ENCODE results near the gene SQOR. TPM values are rescaled to one million over a fixed set of nuclear protein-coding genes. Genes with fewer than 3 reads are reported as not detected.

The SQOR gene
- total and polyA plus RNA-seq, 8 donors: 49.6 to 128 (median 62.8) TPM

- no peak for DNase-seq
- H3K36me3 ChIP-seq: peaks cover 3 to 49% (median 47%) of the 10 kb centered on the region in 4 donors
- intact Hi-C loops (cut with DNase I; ENCODE audit: low total_unique reads): loop anchor here (5.0 kb wide), 1 partner anchor 144 kb away; no protein-coding TSS in a partner anchor
- 78 to 90% (median 88%) methylated on average over 3 of the region's 3 CpGs for WGBS, 5 donors
- H3K27me3 ChIP-seq: no peaks in the 10 kb centered on the region
- H3K4me1 ChIP-seq: peaks cover 0 to 12% (median 5%) of the 10 kb centered on the region in 4 donors
- H3K9me3 ChIP-seq: no peaks in the 10 kb centered on the region
- H3K4me3 ChIP-seq: no peak overlapping the region
- H3K27ac ChIP-seq: no peak overlapping the region
- no peak for TF ChIP-seq POLR2A (IDR thresholded peaks at IDR 0.05)
- no peak for TF ChIP-seq EP300 (IDR thresholded peaks at IDR 0.05)
- TF ChIP-seq POLR2AphosphoS5 (IDR thresholded peaks at IDR 0.05): no peak
- no peak for TF ChIP-seq CTCF (IDR thresholded peaks at IDR 0.05)
These were observed 28.4 kb upstream of the SQOR start for GRCh38 chr15:45606413-45606812.

- Histone ChIP-seq H3K27ac (no peak overlapping the region), H3K27me3 (no peaks in the 10 kb centered on the region), H3K4me3 (no peak overlapping the region), H3K36me3 (peaks cover 3 to 49% (median 47%) of the 10 kb centered on the region in 4 donors), H3K9me3 (no peaks in the 10 kb centered on the region), H3K4me1 (peaks cover 0 to 12% (median 5%) of the 10 kb centered on the region in 4 donors)
- TF ChIP-seq CTCF (IDR thresholded peaks at IDR 0.05) (no peak), EP300 (IDR thresholded peaks at IDR 0.05) (no peak), POLR2AphosphoS5 (IDR thresholded peaks at IDR 0.05) (no peak), POLR2A (IDR thresholded peaks at IDR 0.05) (no peak)
- no peak for DNase-seq
- 90 to 96% (median 94%) methylated on average over 1 of the region's 1 CpG for WGBS, 5 donors
- intact Hi-C loops (cut with DNase I; ENCODE audit: low total_unique reads): loop anchor here (5.0 kb wide), 1 partner anchor 145 kb away; no protein-coding TSS in a partner anchor
These were observed 28.0 kb upstream of the SQOR start for GRCh38 chr15:45606841-45607240.

- TF ChIP-seq POLR2A (IDR thresholded peaks at IDR 0.05) (no peak), POLR2AphosphoS5 (IDR thresholded peaks at IDR 0.05) (no peak), CTCF (IDR thresholded peaks at IDR 0.05) (peak in 1 of 7 experiments; percentile 24), EP300 (IDR thresholded peaks at IDR 0.05) (no peak)
- H3K27me3 ChIP-seq: no peaks in the 10 kb centered on the region
- H3K36me3 ChIP-seq: peaks cover 0 to 35% (median 32%) of the 10 kb centered on the region in 4 donors
- H3K4me3 ChIP-seq: no peak overlapping the region
- peak in 1 of 2 donors; percentile 32 for DNase-seq
- peaks cover 0 to 6% (median 0%) of the 10 kb centered on the region in 4 donors for H3K4me1 ChIP-seq
- intact Hi-C loops (cut with DNase I; ENCODE audit: low total_unique reads): no loop called here
- H3K27ac ChIP-seq: no peak overlapping the region
- no peaks in the 10 kb centered on the region for H3K9me3 ChIP-seq
- 13 to 24% (median 21%) methylated on average over 4 of the region's 4 CpGs for whole genome bisulfite sequencing, 5 donors
These were observed 23.5 kb upstream of the SQOR start for GRCh38 chr15:45611305-45611704.

- intact Hi-C loops (cut with DNase I; ENCODE audit: low total_unique reads): no loop called here
- Histone ChIP-seq H3K4me1 (peaks cover 0 to 6% (median 0%) of the 10 kb centered on the region in 4 donors), H3K27me3 (no peaks in the 10 kb centered on the region), H3K9me3 (no peaks in the 10 kb centered on the region), H3K36me3 (peaks cover 0 to 19% (median 17%) of the 10 kb centered on the region in 4 donors), H3K4me3 (no peak overlapping the region), H3K27ac (no peak overlapping the region)
- DNase-seq: no peak
- TF ChIP-seq POLR2AphosphoS5 (IDR thresholded peaks at IDR 0.05) (no peak), CTCF (IDR thresholded peaks at IDR 0.05) (no peak), EP300 (IDR thresholded peaks at IDR 0.05) (no peak), POLR2A (IDR thresholded peaks at IDR 0.05) (no peak)
- 36 to 63% (median 50%) methylated on average over 1 of the region's 1 CpG for WGBS, 5 donors
These were observed 21.9 kb upstream of the SQOR start for GRCh38 chr15:45612790-45613415.

Data from stomach (tissue), 9 donors.